GM12873 (cell line): Measurements from ENCODE around the gene THOC2.

Experiments
- TF ChIP-seq, protein P1 (sequence below): IDR thresholded peaks from 2 replicates; pipeline ENCODE4 v1.5.1; 2012; ENCODE audit warnings: low read depth, mild to moderate bottlenecking, moderate library complexity, low read length, control low read depth; ENCODE audit not compliant: insufficient read depth; ENCODE audit errors: missing control alignments

The THOC2 gene

DNA sequence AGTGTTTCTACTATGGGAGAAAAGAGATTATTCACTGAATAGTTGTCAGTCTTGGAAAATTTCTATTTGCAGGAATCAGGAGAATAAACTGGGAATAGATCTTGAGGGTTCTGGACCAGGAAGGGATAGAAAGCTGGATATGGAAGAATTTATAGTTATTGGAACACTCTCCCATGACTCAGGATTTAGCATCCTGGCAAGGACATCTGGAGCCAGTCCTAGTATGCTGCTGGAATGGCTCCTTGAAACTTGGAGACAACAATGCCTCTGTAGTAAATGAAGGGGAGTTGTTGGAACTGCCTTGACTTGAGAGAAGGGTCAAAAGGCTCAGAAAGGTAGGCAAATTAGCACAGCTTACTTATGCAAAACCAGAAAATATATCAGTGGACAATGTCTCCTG lies 23.5 kb upstream of the THOC2 start:
- TF ChIP-seq, protein P1, sequence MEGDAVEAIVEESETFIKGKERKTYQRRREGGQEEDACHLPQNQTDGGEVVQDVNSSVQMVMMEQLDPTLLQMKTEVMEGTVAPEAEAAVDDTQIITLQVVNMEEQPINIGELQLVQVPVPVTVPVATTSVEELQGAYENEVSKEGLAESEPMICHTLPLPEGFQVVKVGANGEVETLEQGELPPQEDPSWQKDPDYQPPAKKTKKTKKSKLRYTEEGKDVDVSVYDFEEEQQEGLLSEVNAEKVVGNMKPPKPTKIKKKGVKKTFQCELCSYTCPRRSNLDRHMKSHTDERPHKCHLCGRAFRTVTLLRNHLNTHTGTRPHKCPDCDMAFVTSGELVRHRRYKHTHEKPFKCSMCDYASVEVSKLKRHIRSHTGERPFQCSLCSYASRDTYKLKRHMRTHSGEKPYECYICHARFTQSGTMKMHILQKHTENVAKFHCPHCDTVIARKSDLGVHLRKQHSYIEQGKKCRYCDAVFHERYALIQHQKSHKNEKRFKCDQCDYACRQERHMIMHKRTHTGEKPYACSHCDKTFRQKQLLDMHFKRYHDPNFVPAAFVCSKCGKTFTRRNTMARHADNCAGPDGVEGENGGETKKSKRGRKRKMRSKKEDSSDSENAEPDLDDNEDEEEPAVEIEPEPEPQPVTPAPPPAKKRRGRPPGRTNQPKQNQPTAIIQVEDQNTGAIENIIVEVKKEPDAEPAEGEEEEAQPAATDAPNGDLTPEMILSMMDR: no peak

DNA sequence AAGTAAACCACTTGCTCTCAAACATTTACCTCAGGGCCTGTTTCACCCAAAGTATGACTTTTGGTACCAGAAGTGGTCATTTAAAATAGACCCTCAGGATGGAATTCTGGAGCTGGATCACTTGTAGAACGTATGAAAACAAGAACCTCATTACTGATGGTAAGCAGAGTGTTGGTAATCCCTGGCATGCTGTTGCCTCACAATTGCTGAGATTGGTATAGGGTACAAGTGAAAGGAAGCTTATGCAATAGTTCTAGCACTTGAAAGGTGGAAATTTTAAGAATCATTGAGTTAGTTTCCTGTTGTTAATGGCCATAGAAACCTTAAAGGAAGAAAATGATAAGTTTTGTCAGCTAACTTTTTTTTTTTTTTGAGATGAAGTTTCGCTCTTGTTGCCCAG lies 22.3 kb upstream of the THOC2 start:
- TF ChIP-seq, protein P1: no peak

DNA sequence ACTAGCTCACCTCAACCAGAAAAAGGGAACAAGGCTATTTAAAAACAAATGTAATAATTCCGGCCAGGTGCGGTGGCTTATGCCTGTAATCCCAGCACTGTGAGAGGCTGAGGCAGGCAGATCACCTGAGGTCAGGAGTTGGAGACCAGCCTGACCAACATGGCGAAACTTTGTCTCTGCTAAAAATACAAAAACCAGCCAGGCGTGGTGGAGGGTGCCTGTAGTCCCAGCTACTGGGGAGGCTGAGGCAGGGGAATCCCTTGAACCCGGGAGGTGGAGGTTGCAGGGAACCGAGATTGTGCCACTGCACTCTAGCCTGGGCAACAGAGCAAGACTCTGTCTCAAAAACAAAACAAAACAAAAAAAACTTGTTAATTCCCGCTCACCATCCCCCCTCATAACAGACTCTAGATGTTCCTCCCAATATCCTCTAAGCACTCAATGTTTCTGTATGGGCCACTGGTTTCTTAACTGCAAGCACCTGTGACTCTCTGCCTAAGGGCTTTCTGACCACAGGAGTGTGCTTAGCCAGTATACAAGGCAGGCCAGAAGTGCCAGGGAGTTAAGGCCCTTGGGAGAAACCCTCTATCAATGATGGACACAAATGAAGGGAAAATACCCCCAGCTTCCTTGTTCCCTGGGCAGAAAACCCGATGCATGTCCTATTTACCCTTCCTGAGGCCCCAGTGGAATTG lies 21.0 kb upstream of the THOC2 start:
- TF ChIP-seq, protein P1: no peak

DNA sequence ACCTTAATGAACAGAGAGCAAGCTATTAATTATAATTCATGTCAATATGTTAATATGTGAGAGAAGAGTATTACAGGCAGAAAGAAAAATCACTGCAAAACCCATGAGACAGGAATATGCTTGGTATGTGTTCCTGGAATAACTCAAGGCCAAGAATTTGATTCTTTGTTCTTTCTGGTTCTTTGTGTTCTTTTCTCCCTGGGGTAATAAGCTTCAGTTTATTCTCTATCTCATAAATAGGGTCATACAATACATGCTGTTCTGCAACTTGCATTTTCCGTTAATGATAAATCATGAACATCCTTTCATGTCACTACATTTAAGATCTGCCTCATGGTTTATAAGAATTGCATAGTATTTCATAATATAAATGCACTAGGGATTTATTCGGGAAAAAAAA lies 16.8 kb upstream of the THOC2 start:
- TF ChIP-seq, protein P1: no peak

DNA sequence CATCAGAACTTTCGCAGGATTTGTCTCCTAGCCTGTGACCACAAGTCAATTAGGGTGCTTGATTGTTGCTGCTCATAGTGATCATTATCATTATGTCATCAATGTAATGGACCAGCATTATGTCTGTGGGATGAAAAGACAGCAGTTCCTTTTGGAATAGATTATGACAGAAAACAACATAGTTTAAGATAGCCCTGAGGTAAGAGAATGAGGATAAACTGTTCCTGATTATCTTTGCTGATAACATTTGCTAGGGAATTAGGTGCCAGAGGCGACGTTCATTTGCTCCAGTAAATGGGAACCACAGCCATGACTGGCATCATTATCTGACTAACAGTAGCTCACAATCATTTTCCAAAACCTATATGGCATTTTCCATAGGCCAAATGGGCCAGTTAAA lies 12.7 kb upstream of the THOC2 start:
- TF ChIP-seq, protein P1: no peak

DNA sequence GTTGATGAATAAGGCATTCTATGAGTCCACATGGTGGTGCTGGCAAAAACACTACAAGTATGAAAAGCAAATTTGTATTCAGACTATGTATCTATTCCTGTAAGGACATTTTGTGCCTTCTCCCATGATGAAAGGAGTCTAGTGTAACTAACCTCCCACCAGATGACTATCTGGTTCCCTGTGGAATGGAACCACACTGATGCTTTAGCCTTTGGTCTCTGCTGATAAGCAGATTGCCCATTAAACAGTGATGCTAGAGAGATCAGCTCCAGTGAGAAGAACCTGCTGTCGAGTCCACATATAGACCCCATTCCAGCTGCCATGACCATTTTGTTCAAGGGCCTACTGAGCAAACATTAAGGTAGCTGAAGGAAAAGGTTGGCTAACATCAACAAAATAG lies 10.5 kb upstream of the THOC2 start:
- TF ChIP-seq, protein P1: no peak

DNA sequence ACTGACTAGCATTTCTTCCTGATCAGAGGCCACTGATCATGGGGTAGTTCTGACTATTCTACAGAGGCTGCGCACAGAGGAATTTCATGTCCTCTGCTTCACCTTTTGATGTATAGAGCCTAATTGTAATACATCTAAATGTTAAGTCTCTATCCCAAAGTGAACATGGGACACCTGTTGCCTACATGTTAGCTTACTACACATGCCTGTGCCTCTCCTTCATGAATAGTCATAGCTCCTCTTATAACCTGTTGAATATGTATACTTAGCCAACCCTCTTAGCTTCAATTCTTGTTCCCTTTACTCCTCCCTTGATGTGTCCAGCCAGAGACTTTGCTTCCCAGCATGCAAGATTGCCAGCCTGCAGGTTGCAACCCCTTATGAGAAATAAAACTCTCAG lies 9.6 kb upstream of the THOC2 start:
- TF ChIP-seq, protein P1: no peak
